ENCODE results near the gene ZNF892.
A peak's percentile ranks its signal among the peaks of the same experiment; 100 is the strongest.
"Not testable (repeated sequence)": the region's sequence is repeated elsewhere in the genome, so short reads cannot be mapped to it uniquely, and the experiment has no call there.

The ZNF892 gene

DNA sequence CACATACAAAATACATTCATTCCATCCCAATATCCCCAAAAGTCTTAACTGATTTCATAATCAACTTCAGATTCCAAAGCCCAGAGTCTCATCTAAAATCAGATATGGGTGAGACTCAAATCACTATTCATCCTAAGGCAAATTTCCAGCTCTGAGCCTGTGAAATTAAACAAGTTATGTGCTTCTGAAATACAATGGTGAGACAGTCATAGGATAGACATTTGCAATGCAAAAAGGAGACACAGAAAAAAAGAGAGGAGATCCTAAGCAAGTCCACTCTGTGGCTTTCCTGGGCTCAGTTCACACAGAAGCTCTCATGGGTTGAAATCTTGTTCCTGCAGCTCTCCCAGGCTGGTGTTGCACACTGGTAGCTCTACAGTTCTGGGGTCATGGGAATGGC lies 18.3 kb downstream of the ZNF892 start:
- DNase-seq (ENCODE audit: low read depth in 2 of 2), result no peak

DNA sequence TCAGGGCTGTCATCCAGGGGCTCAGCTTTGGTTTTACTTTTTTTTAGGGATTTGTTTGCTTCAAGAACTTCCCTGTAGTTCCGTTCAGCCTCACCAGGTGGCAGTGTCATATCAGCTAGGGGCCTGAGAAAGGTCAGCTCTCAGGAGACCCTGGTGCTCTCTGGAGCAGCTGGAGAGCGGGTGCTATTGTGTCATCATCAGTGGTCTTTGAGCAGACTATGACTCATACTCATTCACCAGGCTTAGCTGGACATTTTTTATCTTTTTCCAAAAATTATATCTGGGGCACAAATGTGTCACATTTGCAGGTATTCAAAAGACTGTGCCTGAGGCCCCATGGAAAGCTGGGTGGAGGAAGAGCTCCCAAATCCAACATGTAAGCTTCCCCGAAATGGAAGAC lies 24.4 kb downstream of the ZNF892 start:
- peak in 1 of 2 donors; percentile 36 for DNase-seq (ENCODE audit: low read depth in 2 of 2)

- DNase-seq (ENCODE audit: low read depth in 2 of 2), result no peak
These were observed 24.9 kb downstream of the ZNF892 start for GRCh38 chr2:95232232-95232631.

- no peak for DNase-seq (ENCODE audit: low read depth in 2 of 2)
These were observed 27.0 kb downstream of the ZNF892 start for GRCh38 chr2:95234286-95234785.

DNA sequence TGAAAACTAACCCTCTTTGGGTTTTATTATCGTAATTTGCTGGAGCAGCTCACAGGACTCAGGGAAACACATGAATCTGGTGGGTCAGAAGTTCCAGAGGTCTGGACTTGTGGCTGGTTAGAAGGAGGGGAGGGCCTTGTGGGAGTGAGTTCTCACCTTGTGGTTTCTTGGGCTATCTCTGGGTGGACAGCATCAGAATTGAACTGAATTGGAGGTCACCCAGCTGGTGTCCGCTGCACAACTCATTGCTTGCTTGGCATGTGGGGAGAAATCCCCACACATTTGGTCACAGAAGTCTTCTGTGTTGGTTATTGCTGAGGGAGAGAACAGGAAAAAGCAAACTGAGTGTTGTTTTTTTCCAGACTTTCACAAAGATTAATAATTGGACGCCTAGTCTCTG lies 27.5 kb downstream of the ZNF892 start:
- DNase-seq (ENCODE audit: low read depth in 2 of 2), result no peak

DNA sequence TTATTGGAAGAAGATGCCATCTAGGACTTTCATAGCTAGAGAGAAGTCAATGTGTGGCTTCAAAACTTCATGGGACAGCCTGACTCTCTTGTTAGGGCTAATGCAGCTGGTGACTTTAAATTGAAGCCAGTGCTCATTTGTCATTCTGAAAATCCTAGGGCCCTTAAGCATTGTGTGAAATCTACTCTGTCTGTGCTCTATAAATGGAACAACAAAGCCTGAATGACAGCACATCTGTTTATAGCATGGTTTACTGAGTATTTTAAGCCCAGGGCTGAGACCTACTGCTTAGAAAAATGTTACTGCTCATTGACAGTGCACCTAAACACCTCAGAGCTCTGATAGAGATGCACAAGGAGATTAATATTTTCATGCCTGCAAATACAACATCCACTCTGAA lies 30.8 kb downstream of the ZNF892 start:
- no peak for DNase-seq (ENCODE audit: low read depth in 2 of 2)

- DNase-seq (ENCODE audit: low read depth in 2 of 2), result no peak
These were observed 32.8 kb downstream of the ZNF892 start for GRCh38 chr2:95240091-95240490.

DNA sequence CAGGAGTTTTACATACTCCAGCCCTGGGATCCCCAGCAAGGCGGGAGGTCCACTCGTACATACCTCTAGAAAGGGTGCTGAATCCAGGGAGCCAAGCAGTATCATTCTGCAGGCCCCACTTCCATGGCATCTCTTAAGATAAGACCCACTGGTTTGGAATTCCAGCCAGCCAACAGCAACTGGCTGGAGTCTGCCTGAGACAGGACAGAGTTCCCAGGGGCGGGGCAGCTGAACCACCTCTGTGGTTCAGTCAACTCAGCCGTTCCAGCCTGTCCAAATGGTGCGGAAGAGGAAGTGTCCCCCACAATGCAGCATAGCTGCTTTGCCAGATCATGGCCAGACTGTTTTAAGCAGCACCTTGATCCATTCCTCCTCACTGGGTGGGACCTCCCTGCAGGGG lies 33.2 kb downstream of the ZNF892 start:
- no peak for DNase-seq (ENCODE audit: low read depth in 2 of 2)

DNA sequence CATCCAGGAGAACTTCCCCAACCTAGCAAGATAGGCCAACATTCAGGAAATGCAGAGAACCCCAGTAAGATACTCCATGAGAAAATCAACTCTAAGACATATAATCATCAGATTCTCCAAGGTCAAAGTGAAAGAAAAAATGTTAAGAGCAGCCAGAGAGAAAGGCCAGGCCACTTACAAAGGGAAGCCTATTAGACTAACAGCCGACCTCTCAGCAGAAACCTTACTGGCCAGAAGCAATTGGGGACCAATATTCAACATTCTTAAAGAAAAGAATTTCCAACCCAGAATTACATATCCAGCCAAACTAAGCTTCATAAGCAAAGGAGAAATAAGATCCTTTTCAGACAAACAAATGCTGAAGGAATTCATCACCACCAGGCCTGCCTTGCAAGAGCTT lies 34.8 kb downstream of the ZNF892 start:
- not testable (repeated sequence) for DNase-seq (ENCODE audit: low read depth in 2 of 2)

Measured in stimulated activated CD8-positive, alpha-beta memory T cell treated with anti-CD3 and anti-CD28 coated beads, Interleukin-2, amount 100 ng/mL, for 48 hours (primary cell).